Measurements from ENCODE around the gene CHERP. TPM values are rescaled to one million over a fixed set of nuclear protein-coding genes. Genes with fewer than 3 reads are reported as not detected.

CHERP gene
- total RNA-seq, 4 donors from 2014 or later: 11.4 to 26.4 (median 22.4) TPM

DNA sequence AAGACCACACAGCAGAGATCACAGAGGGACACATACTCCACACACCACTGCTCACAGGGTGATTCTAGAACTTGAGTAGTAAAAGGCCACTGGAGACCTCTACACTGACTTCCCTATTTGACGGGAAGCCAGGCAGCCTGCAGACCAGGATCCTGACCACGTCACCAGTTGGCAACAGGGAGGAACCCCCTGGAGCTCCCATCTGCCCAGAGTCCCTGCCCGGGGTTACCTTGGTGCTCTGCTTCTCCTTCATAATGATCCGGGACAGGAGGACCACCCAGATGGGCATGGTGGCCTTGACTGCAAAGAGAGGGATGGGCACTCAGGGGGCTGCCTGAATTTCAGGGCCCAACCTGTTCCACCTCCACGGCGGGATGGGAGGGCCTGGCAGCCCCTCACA, 29.0 kb upstream of the CHERP start:
- Histone ChIP-seq H3K36me3 (peaks cover 0 to 46% (median 0%) of the 10 kb centered on the region in 3 donors), H3K4me3 (peak overlapping the region; percentile 69 to 98 (median 88)), H3K27me3 (no peaks in the 10 kb centered on the region), H3K4me1 (peaks cover 0 to 26% (median 21%) of the 10 kb centered on the region in 4 donors), H3K9me3 (no peaks in the 10 kb centered on the region), H3K27ac (peak overlapping the region; percentile 82 to 92 (median 86))
- TF ChIP-seq, protein P1, sequence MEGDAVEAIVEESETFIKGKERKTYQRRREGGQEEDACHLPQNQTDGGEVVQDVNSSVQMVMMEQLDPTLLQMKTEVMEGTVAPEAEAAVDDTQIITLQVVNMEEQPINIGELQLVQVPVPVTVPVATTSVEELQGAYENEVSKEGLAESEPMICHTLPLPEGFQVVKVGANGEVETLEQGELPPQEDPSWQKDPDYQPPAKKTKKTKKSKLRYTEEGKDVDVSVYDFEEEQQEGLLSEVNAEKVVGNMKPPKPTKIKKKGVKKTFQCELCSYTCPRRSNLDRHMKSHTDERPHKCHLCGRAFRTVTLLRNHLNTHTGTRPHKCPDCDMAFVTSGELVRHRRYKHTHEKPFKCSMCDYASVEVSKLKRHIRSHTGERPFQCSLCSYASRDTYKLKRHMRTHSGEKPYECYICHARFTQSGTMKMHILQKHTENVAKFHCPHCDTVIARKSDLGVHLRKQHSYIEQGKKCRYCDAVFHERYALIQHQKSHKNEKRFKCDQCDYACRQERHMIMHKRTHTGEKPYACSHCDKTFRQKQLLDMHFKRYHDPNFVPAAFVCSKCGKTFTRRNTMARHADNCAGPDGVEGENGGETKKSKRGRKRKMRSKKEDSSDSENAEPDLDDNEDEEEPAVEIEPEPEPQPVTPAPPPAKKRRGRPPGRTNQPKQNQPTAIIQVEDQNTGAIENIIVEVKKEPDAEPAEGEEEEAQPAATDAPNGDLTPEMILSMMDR (IDR thresholded peaks at IDR 0.05): no peak
- TF ChIP-seq POLR2A (IDR thresholded peaks at IDR 0.05): no peak
- DNase-seq: no peak

DNA sequence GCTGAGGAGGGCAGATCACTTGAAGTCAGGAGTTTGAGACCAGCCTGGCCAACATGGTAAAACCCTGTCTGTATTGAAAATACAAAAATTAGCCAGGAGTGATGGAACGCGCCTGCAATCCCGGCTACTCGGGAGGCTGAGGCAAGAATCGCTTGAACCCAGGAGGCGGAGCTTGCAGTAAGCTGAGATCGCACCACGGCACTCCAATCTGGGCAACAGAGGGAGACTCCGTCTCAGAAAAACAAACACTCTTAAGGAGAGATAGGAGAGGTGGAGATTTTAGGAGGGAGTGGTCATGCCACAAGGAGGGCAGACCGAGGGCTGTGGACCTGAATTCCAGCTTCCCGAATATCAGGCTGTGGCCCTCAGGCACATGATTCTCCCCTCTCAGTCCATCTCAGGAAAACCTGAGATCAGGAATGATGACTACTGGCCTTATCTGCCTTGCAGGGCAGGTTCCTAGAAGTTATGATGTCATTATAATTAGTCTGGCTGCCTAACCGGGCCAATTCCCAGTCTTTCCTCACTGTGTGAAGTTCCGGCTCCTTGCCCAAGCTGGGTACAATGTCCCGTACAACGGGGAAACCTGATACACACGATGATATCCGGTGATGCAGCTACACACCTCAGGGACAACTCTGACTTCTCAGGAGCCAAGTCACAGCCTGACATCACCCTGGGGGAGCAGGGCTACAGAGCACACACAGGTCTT, 27.5 kb upstream of the CHERP start:
- no peaks in the 10 kb centered on the region for H3K9me3 ChIP-seq
- peak overlapping the region in 1 of 4 donors; percentile 17 for H3K27ac ChIP-seq
- H3K27me3 ChIP-seq: no peaks in the 10 kb centered on the region
- H3K4me1 ChIP-seq: peaks cover 0 to 29% (median 21%) of the 10 kb centered on the region in 4 donors
- peaks cover 0 to 50% (median 0%) of the 10 kb centered on the region in 3 donors for H3K36me3 ChIP-seq
- no peak for DNase-seq
- H3K4me3 ChIP-seq: no peak overlapping the region
- no peak for TF ChIP-seq POLR2A (IDR thresholded peaks at IDR 0.05)
- TF ChIP-seq, protein P1 (IDR thresholded peaks at IDR 0.05): no peak

DNA sequence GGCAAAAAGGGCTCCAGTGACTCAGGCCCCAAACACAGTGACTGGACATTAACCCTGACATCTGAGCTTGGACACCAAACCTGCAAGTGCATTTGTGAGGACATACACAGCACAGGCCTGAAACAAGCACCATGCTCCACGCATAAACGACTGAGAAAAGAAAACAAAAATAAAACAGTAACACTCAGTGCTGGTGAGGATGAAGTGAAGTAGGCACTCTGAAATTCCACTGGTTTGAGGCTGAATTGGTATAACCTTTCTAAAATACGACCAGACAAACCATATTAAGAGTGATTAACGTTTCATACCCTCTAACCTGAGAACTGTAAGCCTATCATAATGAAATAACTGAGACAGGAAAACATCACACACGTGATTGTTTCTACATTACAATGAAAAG, 24.5 kb upstream of the CHERP start:
- Histone ChIP-seq H3K27ac (peak overlapping the region; percentile 36 to 73 (median 56)), H3K4me1 (peaks cover 0 to 12% (median 8%) of the 10 kb centered on the region in 4 donors), H3K36me3 (peaks cover 0 to 79% (median 0%) of the 10 kb centered on the region in 3 donors), H3K9me3 (no peaks in the 10 kb centered on the region), H3K4me3 (no peak overlapping the region), H3K27me3 (no peaks in the 10 kb centered on the region)
- DNase-seq: no peak
- no peak for TF ChIP-seq POLR2A (IDR thresholded peaks at IDR 0.05)
- TF ChIP-seq, protein P1 (IDR thresholded peaks at IDR 0.05): no peak

DNA sequence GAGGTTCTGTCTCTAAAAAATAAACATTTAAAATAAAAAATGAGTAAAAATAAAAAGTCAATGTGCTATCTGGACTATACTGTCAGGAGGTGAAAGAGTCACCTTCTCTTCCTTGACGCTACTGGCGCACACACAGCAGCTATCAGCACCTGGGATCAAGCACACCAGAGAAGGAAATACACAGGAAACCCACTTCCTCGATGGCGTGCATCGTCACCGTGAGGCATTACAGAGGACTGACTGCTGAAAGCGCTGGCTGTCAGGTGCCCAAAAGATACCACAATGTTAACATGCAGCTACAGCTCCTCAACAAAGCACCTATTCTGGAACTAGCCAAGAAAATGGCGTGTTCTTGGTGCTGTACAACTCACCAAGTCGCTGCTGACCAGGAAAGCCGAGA, 23.9 kb upstream of the CHERP start:
- TF ChIP-seq, protein P1 (IDR thresholded peaks at IDR 0.05): no peak
- TF ChIP-seq POLR2A (IDR thresholded peaks at IDR 0.05): no peak

DNA sequence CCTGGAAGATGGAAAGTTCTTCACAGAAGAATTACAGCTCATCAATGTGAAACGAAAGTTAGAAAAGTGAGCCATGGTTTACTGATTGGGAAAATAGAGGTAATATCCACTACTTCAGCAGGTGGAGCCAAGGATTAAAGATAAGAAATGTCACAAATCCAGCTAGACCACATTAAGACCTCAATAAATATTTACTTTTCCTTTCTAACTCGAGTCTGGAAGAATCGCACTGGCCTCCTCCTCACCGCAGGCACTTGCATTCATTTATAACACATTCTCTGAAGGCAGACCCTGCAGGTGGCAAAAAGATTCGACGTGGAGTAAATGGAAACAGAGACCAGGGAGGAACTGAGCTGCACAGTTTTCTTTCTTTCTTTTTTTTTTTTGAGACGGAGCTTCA, 22.6 kb upstream of the CHERP start:
- peaks cover 0 to 6% (median 0%) of the 10 kb centered on the region in 4 donors for H3K4me1 ChIP-seq
- TF ChIP-seq, protein P1 (IDR thresholded peaks at IDR 0.05): no peak
- TF ChIP-seq POLR2A (IDR thresholded peaks at IDR 0.05): no peak
- no peak overlapping the region for H3K27ac ChIP-seq
- H3K36me3 ChIP-seq: peaks cover 0 to 93% (median 0%) of the 10 kb centered on the region in 3 donors
- no peak overlapping the region for H3K4me3 ChIP-seq
- H3K9me3 ChIP-seq: no peaks in the 10 kb centered on the region
- no peak for DNase-seq
- no peaks in the 10 kb centered on the region for H3K27me3 ChIP-seq

More for the DNA sequence above, 23.9 kb upstream of the CHERP start:
- Histone ChIP-seq H3K27me3 (no peaks in the 10 kb centered on the region), H3K9me3 (no peaks in the 10 kb centered on the region), H3K36me3 (peaks cover 0 to 85% (median 0%) of the 10 kb centered on the region in 3 donors), H3K4me1 (peaks cover 0 to 8% (median 3%) of the 10 kb centered on the region in 4 donors), H3K27ac (peak overlapping the region; percentile 36 to 73 (median 56)), H3K4me3 (no peak overlapping the region)
- peak in 2 of 3 donors; percentile 85 to 92 for DNase-seq

Measured in Peyer's patch (tissue), 4 donors.